HepG2 (cell line): ENCODE data around the gene RPRD2. TPM values are rescaled to one million over a fixed set of nuclear protein-coding genes. Genes with fewer than 3 reads are reported as not detected.
A peak's percentile ranks its signal among the peaks of the same experiment; 100 is the strongest.

Source experiments
- CREB1 ChIP-seq, 2 experiments: fragments of 450-650 bp in 1 of 2; IDR thresholded peaks; 2 replicates each; pipeline ENCODE4 v1.6.1; 2016 to 2017; ENCODE audit warnings: control low read depth in 1 of 2, mild to moderate bottlenecking in 1 of 2, missing compliant biosample characterization in 1 of 2, missing genetic modification characterization in 1 of 2
- MTA1 ChIP-seq: sonication (generic); formaldehyde crosslinking; IDR thresholded peaks from 2 replicates; pipeline ENCODE4 v1.4.0; 2020; ENCODE audit warnings: missing genetic modification reagents, mild to moderate bottlenecking, borderline replicate concordance
- NCOA5 ChIP-seq: sonication (generic); formaldehyde crosslinking; IDR thresholded peaks from 2 replicates; pipeline ENCODE4 v1.4.0; 2020; ENCODE audit warnings: missing genetic modification reagents
- POGZ ChIP-seq: sonication (generic); formaldehyde crosslinking; IDR thresholded peaks from 2 replicates; pipeline ENCODE4 v1.4.0; 2020; ENCODE audit warnings: mild to moderate bottlenecking, missing genetic modification reagents
- XBP1 ChIP-seq: sonication (generic); formaldehyde crosslinking; IDR thresholded peaks from 2 replicates; pipeline ENCODE4 v1.5.0; 2020; ENCODE audit warnings: missing genetic modification reagents
- ZMYM3 ChIP-seq: sonication (generic); formaldehyde crosslinking; IDR thresholded peaks from 2 replicates; pipeline ENCODE4 v1.5.1; 2020; ENCODE audit warnings: mild to moderate bottlenecking, missing genetic modification reagents
- polyA plus RNA-seq, 8 experiments: library from polyadenylated mRNA; depleted of rRNA in 3 of 8; stranded (reverse) in 7 of 8; unstranded in 1 of 8; fragments of >200 nt; fragmentation: Illumina TruSeq in 4 of 8; extraction: Trizol in 4 of 8; gene quantifications; 2 replicates each; pipeline versions ENCODE4 v1.2.1 to v1.2.3, GENCODE V29; 2011 to 2016; ENCODE audit warnings: low read depth in 4 of 8, missing spikeins in 1 of 8, mixed read lengths in 1 of 8; ENCODE audit not compliant: insufficient read depth in 1 of 8
- total RNA-seq, 5 experiments: library from RNA; depleted of rRNA; stranded (reverse); fragments of >200 nt; fragmentation: Illumina TruSeq; extraction: Trizol; gene quantifications; 2 replicates each; pipeline ENCODE4 v1.2.3, GENCODE V29; 2016; ENCODE audit warnings: low read depth in 1 of 5
- TF ChIP-seq, protein P1 (sequence below): IDR thresholded peaks from 2 replicates; pipeline ENCODE4 v1.6.1; 2012; ENCODE audit warnings: low read length, improper control_type of control experiment
- TF ChIP-seq, protein P2 (sequence below): sonication (generic); formaldehyde crosslinking; IDR thresholded peaks from 2 replicates; pipeline ENCODE4 v1.4.0; 2020; ENCODE audit warnings: low read depth, missing genetic modification reagents
- TF ChIP-seq, protein P3 (sequence below): sonication (generic); formaldehyde crosslinking; IDR thresholded peaks from 2 replicates; pipeline ENCODE4 v1.8.0; 2022; ENCODE audit warnings: mild to moderate bottlenecking, missing genetic modification reagents, moderate library complexity
- TF ChIP-seq, protein P4 (sequence below): sonication (generic); formaldehyde crosslinking; IDR thresholded peaks from 2 replicates; pipeline ENCODE4 v1.4.0; 2020; ENCODE audit warnings: missing genetic modification reagents
- TF ChIP-seq, protein P5 (sequence below): sonication (generic); formaldehyde crosslinking; IDR thresholded peaks from 2 replicates; pipeline ENCODE4 v1.5.0; 2020; ENCODE audit warnings: missing genetic modification reagents
- TF ChIP-seq, protein P6 (sequence below), 2 experiments: fragments of 450-650 bp in 1 of 2; sonication (generic) in 1 of 2; formaldehyde crosslinking; IDR thresholded peaks; 2 replicates each; pipeline versions ENCODE4 v1.5.0 to v1.8.0; 2020 to 2022; ENCODE audit warnings: mild to moderate bottlenecking in 1 of 2, missing genetic modification reagents in 1 of 2
- TF ChIP-seq, protein P7 (sequence below): sonication (generic); formaldehyde crosslinking; IDR thresholded peaks from 2 replicates; pipeline ENCODE4 v1.4.0; 2020; ENCODE audit warnings: mild to moderate bottlenecking, missing genetic modification reagents

RPRD2 gene
- total and polyA plus RNA-seq, 2 of the 13 experiments (the other 11 are each of a cell fraction or from before 2014, with no cell fraction given), result 8.0 to 8.9 TPM

DNA sequence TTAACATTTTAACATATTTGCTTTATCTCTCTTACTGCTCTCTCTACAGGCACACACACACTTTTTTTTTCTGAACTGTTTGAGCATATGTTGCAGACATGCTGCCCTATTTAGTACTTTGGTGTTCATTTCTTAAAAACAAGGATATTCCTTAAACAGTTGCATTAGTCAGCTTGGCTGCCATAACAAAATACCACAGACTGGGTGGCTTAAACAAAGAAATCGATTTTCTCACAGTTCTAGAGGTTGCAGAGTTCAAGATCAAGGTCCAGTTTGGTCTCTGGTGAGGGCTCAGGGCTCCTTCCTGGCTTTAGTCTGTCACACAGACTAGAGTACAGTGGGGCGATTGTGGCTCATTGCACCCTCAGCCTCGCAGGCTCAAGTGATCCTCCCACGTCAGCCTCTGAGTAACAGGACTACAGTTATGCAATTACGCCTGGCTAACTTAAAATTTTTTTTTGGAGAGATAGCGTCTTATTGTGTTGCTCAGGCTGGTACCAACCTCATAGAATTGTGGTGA, 46.7 kb downstream of the RPRD2 start (continued):
- TF ChIP-seq, protein P1, sequence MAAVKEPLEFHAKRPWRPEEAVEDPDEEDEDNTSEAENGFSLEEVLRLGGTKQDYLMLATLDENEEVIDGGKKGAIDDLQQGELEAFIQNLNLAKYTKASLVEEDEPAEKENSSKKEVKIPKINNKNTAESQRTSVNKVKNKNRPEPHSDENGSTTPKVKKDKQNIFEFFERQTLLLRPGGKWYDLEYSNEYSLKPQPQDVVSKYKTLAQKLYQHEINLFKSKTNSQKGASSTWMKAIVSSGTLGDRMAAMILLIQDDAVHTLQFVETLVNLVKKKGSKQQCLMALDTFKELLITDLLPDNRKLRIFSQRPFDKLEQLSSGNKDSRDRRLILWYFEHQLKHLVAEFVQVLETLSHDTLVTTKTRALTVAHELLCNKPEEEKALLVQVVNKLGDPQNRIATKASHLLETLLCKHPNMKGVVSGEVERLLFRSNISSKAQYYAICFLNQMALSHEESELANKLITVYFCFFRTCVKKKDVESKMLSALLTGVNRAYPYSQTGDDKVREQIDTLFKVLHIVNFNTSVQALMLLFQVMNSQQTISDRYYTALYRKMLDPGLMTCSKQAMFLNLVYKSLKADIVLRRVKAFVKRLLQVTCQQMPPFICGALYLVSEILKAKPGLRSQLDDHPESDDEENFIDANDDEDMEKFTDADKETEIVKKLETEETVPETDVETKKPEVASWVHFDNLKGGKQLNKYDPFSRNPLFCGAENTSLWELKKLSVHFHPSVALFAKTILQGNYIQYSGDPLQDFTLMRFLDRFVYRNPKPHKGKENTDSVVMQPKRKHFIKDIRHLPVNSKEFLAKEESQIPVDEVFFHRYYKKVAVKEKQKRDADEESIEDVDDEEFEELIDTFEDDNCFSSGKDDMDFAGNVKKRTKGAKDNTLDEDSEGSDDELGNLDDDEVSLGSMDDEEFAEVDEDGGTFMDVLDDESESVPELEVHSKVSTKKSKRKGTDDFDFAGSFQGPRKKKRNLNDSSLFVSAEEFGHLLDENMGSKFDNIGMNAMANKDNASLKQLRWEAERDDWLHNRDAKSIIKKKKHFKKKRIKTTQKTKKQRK, result no peak
- peak; percentile 80; the same call in 1 of the 2 replicates for TF ChIP-seq MTA1 (CRISPR knock-in tag)
- TF ChIP-seq, protein P2, sequence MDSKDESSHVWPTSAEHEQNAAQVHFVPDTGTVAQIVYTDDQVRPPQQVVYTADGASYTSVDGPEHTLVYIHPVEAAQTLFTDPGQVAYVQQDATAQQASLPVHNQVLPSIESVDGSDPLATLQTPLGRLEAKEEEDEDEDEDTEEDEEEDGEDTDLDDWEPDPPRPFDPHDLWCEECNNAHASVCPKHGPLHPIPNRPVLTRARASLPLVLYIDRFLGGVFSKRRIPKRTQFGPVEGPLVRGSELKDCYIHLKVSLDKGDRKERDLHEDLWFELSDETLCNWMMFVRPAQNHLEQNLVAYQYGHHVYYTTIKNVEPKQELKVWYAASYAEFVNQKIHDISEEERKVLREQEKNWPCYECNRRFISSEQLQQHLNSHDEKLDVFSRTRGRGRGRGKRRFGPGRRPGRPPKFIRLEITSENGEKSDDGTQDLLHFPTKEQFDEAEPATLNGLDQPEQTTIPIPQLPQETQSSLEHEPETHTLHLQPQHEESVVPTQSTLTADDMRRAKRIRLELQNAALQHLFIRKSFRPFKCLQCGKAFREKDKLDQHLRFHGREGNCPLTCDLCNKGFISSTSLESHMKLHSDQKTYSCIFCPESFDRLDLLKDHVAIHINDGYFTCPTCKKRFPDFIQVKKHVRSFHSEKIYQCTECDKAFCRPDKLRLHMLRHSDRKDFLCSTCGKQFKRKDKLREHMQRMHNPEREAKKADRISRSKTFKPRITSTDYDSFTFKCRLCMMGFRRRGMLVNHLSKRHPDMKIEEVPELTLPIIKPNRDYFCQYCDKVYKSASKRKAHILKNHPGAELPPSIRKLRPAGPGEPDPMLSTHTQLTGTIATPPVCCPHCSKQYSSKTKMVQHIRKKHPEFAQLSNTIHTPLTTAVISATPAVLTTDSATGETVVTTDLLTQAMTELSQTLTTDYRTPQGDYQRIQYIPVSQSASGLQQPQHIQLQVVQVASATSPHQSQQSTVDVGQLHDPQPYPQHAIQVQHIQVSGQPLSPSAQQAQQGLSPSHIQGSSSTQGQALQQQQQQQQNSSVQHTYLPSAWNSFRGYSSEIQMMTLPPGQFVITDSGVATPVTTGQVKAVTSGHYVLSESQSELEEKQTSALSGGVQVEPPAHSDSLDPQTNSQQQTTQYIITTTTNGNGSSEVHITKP, result no peak
- TF ChIP-seq NCOA5 (CRISPR knock-in tag), result no peak
- TF ChIP-seq, protein P3, sequence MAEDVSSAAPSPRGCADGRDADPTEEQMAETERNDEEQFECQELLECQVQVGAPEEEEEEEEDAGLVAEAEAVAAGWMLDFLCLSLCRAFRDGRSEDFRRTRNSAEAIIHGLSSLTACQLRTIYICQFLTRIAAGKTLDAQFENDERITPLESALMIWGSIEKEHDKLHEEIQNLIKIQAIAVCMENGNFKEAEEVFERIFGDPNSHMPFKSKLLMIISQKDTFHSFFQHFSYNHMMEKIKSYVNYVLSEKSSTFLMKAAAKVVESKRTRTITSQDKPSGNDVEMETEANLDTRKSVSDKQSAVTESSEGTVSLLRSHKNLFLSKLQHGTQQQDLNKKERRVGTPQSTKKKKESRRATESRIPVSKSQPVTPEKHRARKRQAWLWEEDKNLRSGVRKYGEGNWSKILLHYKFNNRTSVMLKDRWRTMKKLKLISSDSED, result no peak
- TF ChIP-seq CREB1 (IDR thresholded peaks at IDR 0.05), result peak; percentile 57
- TF ChIP-seq CREB1 (CRISPR knock-in tag; IDR thresholded peaks at IDR 0.05), result peak; percentile 51
- TF ChIP-seq, protein P4, sequence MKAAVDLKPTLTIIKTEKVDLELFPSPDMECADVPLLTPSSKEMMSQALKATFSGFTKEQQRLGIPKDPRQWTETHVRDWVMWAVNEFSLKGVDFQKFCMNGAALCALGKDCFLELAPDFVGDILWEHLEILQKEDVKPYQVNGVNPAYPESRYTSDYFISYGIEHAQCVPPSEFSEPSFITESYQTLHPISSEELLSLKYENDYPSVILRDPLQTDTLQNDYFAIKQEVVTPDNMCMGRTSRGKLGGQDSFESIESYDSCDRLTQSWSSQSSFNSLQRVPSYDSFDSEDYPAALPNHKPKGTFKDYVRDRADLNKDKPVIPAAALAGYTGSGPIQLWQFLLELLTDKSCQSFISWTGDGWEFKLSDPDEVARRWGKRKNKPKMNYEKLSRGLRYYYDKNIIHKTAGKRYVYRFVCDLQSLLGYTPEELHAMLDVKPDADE (CRISPR knock-in tag), result no peak
- TF ChIP-seq XBP1 (CRISPR knock-in tag), result no peak
- TF ChIP-seq, protein P5, sequence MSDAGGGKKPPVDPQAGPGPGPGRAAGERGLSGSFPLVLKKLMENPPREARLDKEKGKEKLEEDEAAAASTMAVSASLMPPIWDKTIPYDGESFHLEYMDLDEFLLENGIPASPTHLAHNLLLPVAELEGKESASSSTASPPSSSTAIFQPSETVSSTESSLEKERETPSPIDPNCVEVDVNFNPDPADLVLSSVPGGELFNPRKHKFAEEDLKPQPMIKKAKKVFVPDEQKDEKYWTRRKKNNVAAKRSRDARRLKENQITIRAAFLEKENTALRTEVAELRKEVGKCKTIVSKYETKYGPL, result peak; percentile 92; the same call in 1 of the 2 replicates
- peak; percentile 85 for TF ChIP-seq ZMYM3 (CRISPR knock-in tag)
- TF ChIP-seq, protein P6, sequence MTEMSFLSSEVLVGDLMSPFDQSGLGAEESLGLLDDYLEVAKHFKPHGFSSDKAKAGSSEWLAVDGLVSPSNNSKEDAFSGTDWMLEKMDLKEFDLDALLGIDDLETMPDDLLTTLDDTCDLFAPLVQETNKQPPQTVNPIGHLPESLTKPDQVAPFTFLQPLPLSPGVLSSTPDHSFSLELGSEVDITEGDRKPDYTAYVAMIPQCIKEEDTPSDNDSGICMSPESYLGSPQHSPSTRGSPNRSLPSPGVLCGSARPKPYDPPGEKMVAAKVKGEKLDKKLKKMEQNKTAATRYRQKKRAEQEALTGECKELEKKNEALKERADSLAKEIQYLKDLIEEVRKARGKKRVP (CRISPR knock-in tag; IDR thresholded peaks at IDR 0.05), result peak in 1 of 2 experiments; percentile 77; a peak in 2 of 4 replicates
- TF ChIP-seq, protein P7, sequence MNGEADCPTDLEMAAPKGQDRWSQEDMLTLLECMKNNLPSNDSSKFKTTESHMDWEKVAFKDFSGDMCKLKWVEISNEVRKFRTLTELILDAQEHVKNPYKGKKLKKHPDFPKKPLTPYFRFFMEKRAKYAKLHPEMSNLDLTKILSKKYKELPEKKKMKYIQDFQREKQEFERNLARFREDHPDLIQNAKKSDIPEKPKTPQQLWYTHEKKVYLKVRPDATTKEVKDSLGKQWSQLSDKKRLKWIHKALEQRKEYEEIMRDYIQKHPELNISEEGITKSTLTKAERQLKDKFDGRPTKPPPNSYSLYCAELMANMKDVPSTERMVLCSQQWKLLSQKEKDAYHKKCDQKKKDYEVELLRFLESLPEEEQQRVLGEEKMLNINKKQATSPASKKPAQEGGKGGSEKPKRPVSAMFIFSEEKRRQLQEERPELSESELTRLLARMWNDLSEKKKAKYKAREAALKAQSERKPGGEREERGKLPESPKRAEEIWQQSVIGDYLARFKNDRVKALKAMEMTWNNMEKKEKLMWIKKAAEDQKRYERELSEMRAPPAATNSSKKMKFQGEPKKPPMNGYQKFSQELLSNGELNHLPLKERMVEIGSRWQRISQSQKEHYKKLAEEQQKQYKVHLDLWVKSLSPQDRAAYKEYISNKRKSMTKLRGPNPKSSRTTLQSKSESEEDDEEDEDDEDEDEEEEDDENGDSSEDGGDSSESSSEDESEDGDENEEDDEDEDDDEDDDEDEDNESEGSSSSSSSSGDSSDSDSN (CRISPR knock-in tag), result no peak; the same call in 1 of the 2 replicates
- peak; percentile 93 for TF ChIP-seq POGZ (CRISPR knock-in tag)
